Fibroblast of lung (primary cell): ENCODE measurements around the gene DMAC2. TPM values are rescaled to one million over a fixed set of nuclear protein-coding genes. Genes with fewer than 3 reads are reported as not detected.
"Not testable (repeated sequence)": the region's sequence is repeated elsewhere in the genome, so short reads cannot be mapped to it uniquely, and the experiment has no call there.

Experiments
- DNase-seq, 2 donors: peaks; one replicate each; pipeline versions ENCODE4 v3.0.0 to v3.0.0-alpha.2; 2010; ENCODE audit warnings: low read depth in 2 of 2
- H2AFZ ChIP-seq: 2 replicates; pipeline ENCODE4 v1.5.1; 2012; ENCODE audit warnings: low read length, control low read depth, inconsistent platforms
- H3K27ac ChIP-seq: 2 replicates; pipeline ENCODE4 v1.5.1; 2011; ENCODE audit warnings: low read length, control low read depth; ENCODE audit not compliant: insufficient read depth
- H3K27me3 ChIP-seq: 2 replicates; pipeline ENCODE4 v1.5.1; 2011; ENCODE audit warnings: mild to moderate bottlenecking, low read length; ENCODE audit not compliant: control insufficient read depth, insufficient read depth
- H3K36me3 ChIP-seq: 2 replicates; pipeline ENCODE4 v1.5.1; 2011; ENCODE audit warnings: low read length; ENCODE audit not compliant: control insufficient read depth, insufficient read depth
- H3K4me1 ChIP-seq: 2 replicates; pipeline ENCODE4 v1.5.1; 2011; ENCODE audit warnings: low read length; ENCODE audit not compliant: control insufficient read depth, insufficient read depth; ENCODE audit errors: extremely low read depth
- H3K4me2 ChIP-seq: 2 replicates; pipeline ENCODE4 v1.5.1; 2011; ENCODE audit warnings: low read length, control low read depth; ENCODE audit not compliant: insufficient read depth; ENCODE audit errors: extremely low read depth
- H3K4me3 ChIP-seq, 4 experiments: fragments of 200-600 bp in 1 of 4; sonication (generic) in 1 of 4; replicated peaks in 1 of 4; 2 replicates each; pipeline ENCODE4 v1.5.1; 2011 to 2016; ENCODE audit warnings: low read length in 4 of 4, low read depth in 3 of 4, mild to moderate bottlenecking in 3 of 4, control low read depth in 2 of 4, inconsistent platforms in 1 of 4, mixed read lengths in 1 of 4; ENCODE audit not compliant: insufficient read depth in 1 of 4; ENCODE audit errors: control extremely low read depth in 1 of 4
- H3K79me2 ChIP-seq: 2 replicates; pipeline ENCODE4 v1.5.1; 2012; ENCODE audit warnings: mild to moderate bottlenecking, low read length, inconsistent platforms; ENCODE audit not compliant: control insufficient read depth, insufficient read depth
- H3K9ac ChIP-seq: 2 replicates; pipeline ENCODE4 v1.5.1; 2011; ENCODE audit warnings: mild to moderate bottlenecking, low read length, control low read depth; ENCODE audit not compliant: insufficient read depth
- H3K9me3 ChIP-seq: 2 replicates; pipeline ENCODE4 v1.5.1; 2012; ENCODE audit warnings: low read depth, low read length; ENCODE audit not compliant: control insufficient read depth, insufficient read depth
- H4K20me1 ChIP-seq: 2 replicates; pipeline ENCODE4 v1.5.1; 2011; ENCODE audit warnings: low read length; ENCODE audit not compliant: control insufficient read depth, insufficient read depth; ENCODE audit errors: extremely low read depth
- EZH2 ChIP-seq: IDR thresholded peaks from 2 replicates; pipeline ENCODE4 v1.5.1; 2012; ENCODE audit warnings: low read length, control low read depth, mild to moderate bottlenecking; ENCODE audit errors: missing control alignments
- polyA plus RNA-seq, 2 donors: library from polyadenylated mRNA; depleted of rRNA in 1 of 2; stranded (reverse) in 1 of 2; unstranded in 1 of 2; fragments of >200 nt; gene quantifications; 2 replicates each; pipeline ENCODE4 v1.2.1, GENCODE V29; 2011 to 2012; ENCODE audit warnings: missing spikeins in 1 of 2
- total RNA-seq: library from RNA; depleted of rRNA; stranded (reverse); fragments of >200 nt; gene quantifications from 2 replicates; pipeline ENCODE4 v1.2.1, GENCODE V29; 2014
- TF ChIP-seq, protein P1 (sequence below), 2 donors: IDR thresholded peaks in 1 of 2; conservative IDR thresholded peaks in 1 of 2; 1 replicate in 1 of 2; 2 replicates in 1 of 2; pipeline ENCODE4 v1.5.1; 2011 to 2012; ENCODE audit warnings: low read length in 2 of 2, control low read depth in 1 of 2, inconsistent platforms in 1 of 2, low read depth in 1 of 2, mild to moderate bottlenecking in 1 of 2

DMAC2 gene
- total and polyA plus RNA-seq, 2 donors (not counting 1 experiment from before 2014, with no cell fraction given): 31.0 to 52.3 TPM

DNA sequence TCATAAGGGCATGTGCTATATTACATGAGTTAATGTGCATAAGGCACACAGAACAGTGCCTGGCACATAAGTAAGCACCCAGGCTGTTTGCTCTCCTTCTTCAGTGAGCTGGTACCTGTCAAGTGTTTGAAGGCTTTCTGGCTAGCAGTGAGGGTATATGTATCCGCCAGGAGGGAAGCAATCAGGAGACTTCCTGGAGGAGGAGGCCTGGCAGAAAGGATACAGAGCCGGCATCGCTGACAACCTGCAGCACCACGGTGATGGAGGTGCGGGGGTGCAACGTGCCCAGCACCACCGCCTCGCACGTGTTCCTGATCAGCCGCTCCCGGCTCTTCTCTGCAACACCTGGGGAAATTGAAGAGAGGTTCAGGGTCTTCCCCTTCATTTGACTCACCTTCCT, 48.1 kb downstream of the DMAC2 start:
- Histone ChIP-seq H3K4me3 (no peak overlapping the region), H3K4me1 (no peaks in the 10 kb centered on the region), H3K9ac (no peak overlapping the region), H3K27ac (no peak overlapping the region), H3K36me3 (peaks cover 1% of the 10 kb centered on the region), H3K79me2 (no peaks in the 10 kb centered on the region), H3K27me3 (no peaks in the 10 kb centered on the region), H3K9me3 (no peaks in the 10 kb centered on the region), H2AFZ (no peak overlapping the region), H4K20me1 (no peaks in the 10 kb centered on the region), H3K4me2 (no peak overlapping the region)
- TF ChIP-seq, protein P1, sequence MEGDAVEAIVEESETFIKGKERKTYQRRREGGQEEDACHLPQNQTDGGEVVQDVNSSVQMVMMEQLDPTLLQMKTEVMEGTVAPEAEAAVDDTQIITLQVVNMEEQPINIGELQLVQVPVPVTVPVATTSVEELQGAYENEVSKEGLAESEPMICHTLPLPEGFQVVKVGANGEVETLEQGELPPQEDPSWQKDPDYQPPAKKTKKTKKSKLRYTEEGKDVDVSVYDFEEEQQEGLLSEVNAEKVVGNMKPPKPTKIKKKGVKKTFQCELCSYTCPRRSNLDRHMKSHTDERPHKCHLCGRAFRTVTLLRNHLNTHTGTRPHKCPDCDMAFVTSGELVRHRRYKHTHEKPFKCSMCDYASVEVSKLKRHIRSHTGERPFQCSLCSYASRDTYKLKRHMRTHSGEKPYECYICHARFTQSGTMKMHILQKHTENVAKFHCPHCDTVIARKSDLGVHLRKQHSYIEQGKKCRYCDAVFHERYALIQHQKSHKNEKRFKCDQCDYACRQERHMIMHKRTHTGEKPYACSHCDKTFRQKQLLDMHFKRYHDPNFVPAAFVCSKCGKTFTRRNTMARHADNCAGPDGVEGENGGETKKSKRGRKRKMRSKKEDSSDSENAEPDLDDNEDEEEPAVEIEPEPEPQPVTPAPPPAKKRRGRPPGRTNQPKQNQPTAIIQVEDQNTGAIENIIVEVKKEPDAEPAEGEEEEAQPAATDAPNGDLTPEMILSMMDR (conservative IDR thresholded peaks at IDR 0.05 in 1 of 2, IDR thresholded peaks at IDR 0.05 in 1 of 2; ENCODE audit: low read depth in 1 of 2, low read length in 2 of 2): no peak
- DNase-seq: no peak

DNA sequence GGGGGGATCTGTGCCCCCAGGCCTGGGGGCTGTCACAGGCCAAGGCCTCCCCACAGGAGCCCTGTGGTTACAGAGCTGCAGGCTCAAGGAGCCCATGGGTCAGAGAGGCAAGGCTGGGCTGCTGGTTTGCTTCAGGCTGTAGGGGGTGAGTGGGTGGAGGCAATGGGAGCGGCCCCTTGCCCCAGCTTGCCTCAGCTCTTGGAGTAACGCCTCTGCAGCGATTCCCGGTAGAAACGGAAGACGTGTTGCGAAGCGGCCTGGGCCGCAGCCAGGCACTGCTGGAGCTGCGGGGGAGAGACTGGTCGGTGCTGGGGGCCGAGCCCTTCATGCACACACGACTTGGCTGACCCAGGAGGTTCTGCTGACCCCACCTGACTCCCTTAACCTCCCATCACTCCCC, 53.3 kb downstream of the DMAC2 start:
- DNase-seq: no peak
- Histone ChIP-seq H3K4me3 (no peak overlapping the region), H2AFZ (no peak overlapping the region), H3K27ac (no peak overlapping the region), H3K79me2 (no peaks in the 10 kb centered on the region), H3K36me3 (peaks cover 1% of the 10 kb centered on the region), H3K4me2 (no peak overlapping the region), H3K9me3 (no peaks in the 10 kb centered on the region), H3K9ac (no peak overlapping the region), H3K4me1 (no peaks in the 10 kb centered on the region), H3K27me3 (no peaks in the 10 kb centered on the region), H4K20me1 (no peaks in the 10 kb centered on the region)
- TF ChIP-seq, protein P1 (conservative IDR thresholded peaks at IDR 0.05 in 1 of 2, IDR thresholded peaks at IDR 0.05 in 1 of 2; ENCODE audit: low read depth in 1 of 2, low read length in 2 of 2): no peak

DNA sequence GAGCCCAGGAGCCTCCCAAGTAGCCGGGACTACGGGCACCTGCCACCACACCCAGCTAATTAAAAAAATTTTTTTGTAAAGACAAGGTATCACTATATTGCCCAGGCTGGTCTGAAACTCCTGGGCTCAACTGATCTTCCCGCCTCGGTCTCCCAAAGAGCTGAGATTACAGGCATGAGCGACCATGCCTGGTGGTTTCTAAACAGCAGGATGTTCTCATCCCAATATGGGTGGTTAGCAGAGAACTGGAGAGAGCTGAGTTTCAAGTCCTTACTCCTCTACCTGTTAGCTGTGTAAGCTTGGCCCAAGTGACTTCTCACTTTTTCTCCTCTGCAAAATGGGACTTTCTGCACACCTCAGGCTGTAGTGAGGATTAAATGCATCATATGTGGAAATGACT, 55.4 kb downstream of the DMAC2 start:
- Histone ChIP-seq H3K27ac (no peak overlapping the region), H3K79me2 (no peaks in the 10 kb centered on the region), H3K9me3 (no peaks in the 10 kb centered on the region), H2AFZ (no peak overlapping the region), H3K27me3 (no peaks in the 10 kb centered on the region), H3K4me2 (no peak overlapping the region), H4K20me1 (no peaks in the 10 kb centered on the region), H3K36me3 (no peaks in the 10 kb centered on the region), H3K9ac (no peak overlapping the region), H3K4me3 (no peak overlapping the region), H3K4me1 (no peaks in the 10 kb centered on the region)
- TF ChIP-seq, protein P1 (conservative IDR thresholded peaks at IDR 0.05 in 1 of 2, IDR thresholded peaks at IDR 0.05 in 1 of 2; ENCODE audit: low read depth in 1 of 2, low read length in 2 of 2): no peak
- no peak for TF ChIP-seq EZH2
- no peak for DNase-seq

DNA sequence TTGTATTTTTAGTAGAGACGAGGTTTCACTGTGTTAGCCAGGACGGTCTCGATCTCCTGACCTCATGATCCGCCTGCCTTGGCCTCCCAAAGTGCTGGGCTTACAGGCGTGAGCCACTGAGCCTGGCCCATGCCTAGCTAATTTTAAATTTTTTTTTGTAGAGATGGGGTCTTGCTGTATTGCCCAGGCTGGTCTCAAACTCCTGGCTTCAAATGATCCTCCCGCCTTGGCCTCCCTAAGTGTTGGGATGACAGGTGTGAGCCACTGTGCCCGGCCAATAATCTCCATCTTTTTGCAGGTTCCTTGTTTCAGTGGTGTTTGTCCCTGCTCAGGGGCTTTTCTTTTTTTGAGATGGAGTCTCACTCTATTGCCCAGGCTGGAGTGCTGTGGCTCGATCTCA, 58.2 kb downstream of the DMAC2 start:
- H2AFZ ChIP-seq, H3K27ac ChIP-seq, H3K36me3 ChIP-seq, H3K4me2 ChIP-seq, H3K4me1 ChIP-seq, DNase-seq, H3K27me3 ChIP-seq, H4K20me1 ChIP-seq, H3K9ac ChIP-seq, H3K9me3 ChIP-seq, H3K4me3 ChIP-seq, H3K79me2 ChIP-seq: not testable (repeated sequence)
